ENCODE data around the gene ERGIC1.
"Not testable (repeated sequence)": the region's sequence is repeated elsewhere in the genome, so short reads cannot be mapped to it uniquely, and the experiment has no call there.

The ERGIC1 gene

GRCh38 chr5:172862165-172862801, 28.2 kb downstream of the ERGIC1 start:
- no peak for TF ChIP-seq CTCF (IDR thresholded peaks at IDR 0.05; ENCODE audit: insufficient read depth, low read length, poor library complexity, severe bottlenecking)
- Histone ChIP-seq H3K4me3 (replicated peaks; ENCODE audit: low read depth, low read length) (no peak overlapping the region), H3K27me3 (replicated peaks; ENCODE audit: control insufficient read depth, insufficient read depth, low read length) (no peaks in the 10 kb centered on the region), H3K36me3 (ENCODE audit: control insufficient read depth, insufficient read depth, low read length) (peaks cover 7% of the 10 kb centered on the region)
- no peak for DNase-seq (ENCODE audit: extremely low read depth, insufficient read length)

GRCh38 chr5:172864171-172864570, 30.1 kb downstream of the ERGIC1 start:
- not testable (repeated sequence) for H3K27me3 ChIP-seq (replicated peaks; ENCODE audit: control insufficient read depth, insufficient read depth, low read length); H3K36me3 ChIP-seq (ENCODE audit: control insufficient read depth, insufficient read depth, low read length); H3K4me3 ChIP-seq (replicated peaks; ENCODE audit: low read depth, low read length); DNase-seq (ENCODE audit: extremely low read depth, insufficient read length)

GRCh38 chr5:172864747-172865146, 30.7 kb downstream of the ERGIC1 start:
- peaks cover 6% of the 10 kb centered on the region for H3K36me3 ChIP-seq (ENCODE audit: control insufficient read depth, insufficient read depth, low read length)
- TF ChIP-seq CTCF (IDR thresholded peaks at IDR 0.05; ENCODE audit: insufficient read depth, low read length, poor library complexity, severe bottlenecking), result no peak
- DNase-seq (ENCODE audit: extremely low read depth, insufficient read length), result no peak
- no peak overlapping the region for H3K4me3 ChIP-seq (replicated peaks; ENCODE audit: low read depth, low read length)
- no peaks in the 10 kb centered on the region for H3K27me3 ChIP-seq (replicated peaks; ENCODE audit: control insufficient read depth, insufficient read depth, low read length)

GRCh38 chr5:172866378-172866777, 32.3 kb downstream of the ERGIC1 start:
- DNase-seq (ENCODE audit: extremely low read depth, insufficient read length), result no peak
- no peaks in the 10 kb centered on the region for H3K27me3 ChIP-seq (replicated peaks; ENCODE audit: control insufficient read depth, insufficient read depth, low read length)
- peaks cover 11% of the 10 kb centered on the region for H3K36me3 ChIP-seq (ENCODE audit: control insufficient read depth, insufficient read depth, low read length)
- no peak for TF ChIP-seq CTCF (IDR thresholded peaks at IDR 0.05; ENCODE audit: insufficient read depth, low read length, poor library complexity, severe bottlenecking)
- no peak overlapping the region for H3K4me3 ChIP-seq (replicated peaks; ENCODE audit: low read depth, low read length)

- DNase-seq (ENCODE audit: extremely low read depth, insufficient read length), result no peak
- H3K4me3 ChIP-seq (replicated peaks; ENCODE audit: low read depth, low read length), result no peak overlapping the region
- H3K27me3 ChIP-seq (replicated peaks; ENCODE audit: control insufficient read depth, insufficient read depth, low read length), result no peaks in the 10 kb centered on the region
- TF ChIP-seq CTCF (IDR thresholded peaks at IDR 0.05; ENCODE audit: insufficient read depth, low read length, poor library complexity, severe bottlenecking), result no peak
- peaks cover 13% of the 10 kb centered on the region for H3K36me3 ChIP-seq (ENCODE audit: control insufficient read depth, insufficient read depth, low read length)
Observed at GRCh38 chr5:172866802-172867748, 33.0 kb downstream of the ERGIC1 start.

- no peak overlapping the region for H3K4me3 ChIP-seq (replicated peaks; ENCODE audit: low read depth, low read length)
- TF ChIP-seq CTCF (IDR thresholded peaks at IDR 0.05; ENCODE audit: insufficient read depth, low read length, poor library complexity, severe bottlenecking), result no peak
- DNase-seq (ENCODE audit: extremely low read depth, insufficient read length), result no peak
- peaks cover 13% of the 10 kb centered on the region for H3K36me3 ChIP-seq (ENCODE audit: control insufficient read depth, insufficient read depth, low read length)
- no peaks in the 10 kb centered on the region for H3K27me3 ChIP-seq (replicated peaks; ENCODE audit: control insufficient read depth, insufficient read depth, low read length)
Observed at GRCh38 chr5:172867761-172868435, 33.8 kb downstream of the ERGIC1 start.
